ENCODE data around the gene BTAF1.

DNA sequence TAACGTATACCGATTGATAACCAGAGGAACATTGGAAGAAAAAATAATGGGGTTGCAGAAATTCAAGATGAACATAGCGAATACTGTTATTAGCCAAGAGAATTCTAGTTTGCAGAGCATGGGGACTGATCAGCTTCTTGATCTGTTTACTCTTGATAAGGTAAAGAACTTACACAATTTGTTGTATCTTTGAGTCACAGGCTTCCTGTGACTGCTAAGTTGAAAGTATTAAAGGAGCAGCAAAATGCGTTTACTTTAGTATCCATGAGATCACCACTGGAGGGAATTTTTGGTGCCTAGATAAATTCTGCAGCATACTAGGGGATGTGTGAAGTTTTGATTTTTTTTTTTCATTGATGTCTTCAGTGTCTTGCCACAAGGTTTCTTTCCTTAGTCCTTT lies 103.6 kb downstream of the BTAF1 start:
- TF ChIP-seq, protein P1, sequence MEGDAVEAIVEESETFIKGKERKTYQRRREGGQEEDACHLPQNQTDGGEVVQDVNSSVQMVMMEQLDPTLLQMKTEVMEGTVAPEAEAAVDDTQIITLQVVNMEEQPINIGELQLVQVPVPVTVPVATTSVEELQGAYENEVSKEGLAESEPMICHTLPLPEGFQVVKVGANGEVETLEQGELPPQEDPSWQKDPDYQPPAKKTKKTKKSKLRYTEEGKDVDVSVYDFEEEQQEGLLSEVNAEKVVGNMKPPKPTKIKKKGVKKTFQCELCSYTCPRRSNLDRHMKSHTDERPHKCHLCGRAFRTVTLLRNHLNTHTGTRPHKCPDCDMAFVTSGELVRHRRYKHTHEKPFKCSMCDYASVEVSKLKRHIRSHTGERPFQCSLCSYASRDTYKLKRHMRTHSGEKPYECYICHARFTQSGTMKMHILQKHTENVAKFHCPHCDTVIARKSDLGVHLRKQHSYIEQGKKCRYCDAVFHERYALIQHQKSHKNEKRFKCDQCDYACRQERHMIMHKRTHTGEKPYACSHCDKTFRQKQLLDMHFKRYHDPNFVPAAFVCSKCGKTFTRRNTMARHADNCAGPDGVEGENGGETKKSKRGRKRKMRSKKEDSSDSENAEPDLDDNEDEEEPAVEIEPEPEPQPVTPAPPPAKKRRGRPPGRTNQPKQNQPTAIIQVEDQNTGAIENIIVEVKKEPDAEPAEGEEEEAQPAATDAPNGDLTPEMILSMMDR (IDR thresholded peaks at IDR 0.05): no peak
- TF ChIP-seq POLR2A (IDR thresholded peaks at IDR 0.05): no peak
